ENCODE data around the gene NUP62CL.
"Not testable (repeated sequence)": the region's sequence is repeated elsewhere in the genome, so short reads cannot be mapped to it uniquely, and the experiment has no call there.

Gene NUP62CL

DNA sequence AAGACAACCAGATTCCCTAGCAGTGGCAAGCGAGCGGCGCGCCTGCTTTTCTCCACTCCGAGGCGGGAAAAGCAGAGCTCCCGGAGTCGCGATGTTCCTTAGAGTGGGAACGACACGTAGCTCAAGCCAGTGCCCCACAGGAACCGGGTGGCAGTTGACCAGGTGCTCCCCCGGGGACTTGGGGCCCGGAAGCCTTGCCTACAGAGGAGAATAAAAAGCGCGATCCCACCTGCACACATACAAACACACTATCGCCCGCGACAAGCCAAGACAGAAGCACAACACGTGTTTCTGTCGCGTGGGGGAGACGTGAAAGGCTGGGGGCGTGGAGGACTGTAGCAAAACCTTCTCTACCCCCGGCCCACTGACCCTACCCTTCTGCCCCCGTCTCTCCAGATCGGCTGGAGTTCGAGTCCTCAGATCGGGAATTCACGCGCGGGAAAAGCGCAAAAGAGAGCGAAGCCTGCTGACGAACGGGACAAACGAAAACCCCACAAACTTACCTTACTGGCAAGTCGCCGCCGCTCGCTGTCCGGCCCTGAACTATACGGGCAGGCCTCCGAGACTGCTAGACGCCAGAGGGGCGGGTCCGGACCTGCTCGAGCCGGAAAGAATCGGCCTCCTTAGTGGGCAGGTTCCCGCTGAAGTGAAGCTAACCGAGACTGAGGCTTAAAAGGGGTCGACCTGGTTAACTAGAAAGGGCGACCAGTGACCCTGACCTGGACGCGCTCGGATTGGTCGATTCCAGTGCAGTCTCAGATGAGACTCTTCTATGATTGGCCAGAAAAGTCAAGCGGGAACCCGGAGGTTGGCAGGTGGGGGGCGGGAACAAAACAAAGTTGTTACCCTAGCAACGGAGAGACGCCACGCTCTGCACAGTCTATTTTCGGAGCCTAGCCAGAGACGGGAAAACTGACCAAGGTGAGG, at the start of gene NUP62CL, which contains the start of gene DNAAF6:
TSS of gene NUP62CL (minus strand) at position 664 of the 927 bp plus-strand sequence. CDS start 31,287 bp downstream, outside the sequence.
TSS of gene DNAAF6 (plus strand) at position 842 of the 927 bp plus-strand sequence. CDS start 6,265 bp downstream, outside the sequence.
- peak; percentile 60 for DNase-seq

GRCh38 chrX:107228486-107228819, 22.2 kb upstream of the NUP62CL start:
- DNase-seq: no peak

DNA sequence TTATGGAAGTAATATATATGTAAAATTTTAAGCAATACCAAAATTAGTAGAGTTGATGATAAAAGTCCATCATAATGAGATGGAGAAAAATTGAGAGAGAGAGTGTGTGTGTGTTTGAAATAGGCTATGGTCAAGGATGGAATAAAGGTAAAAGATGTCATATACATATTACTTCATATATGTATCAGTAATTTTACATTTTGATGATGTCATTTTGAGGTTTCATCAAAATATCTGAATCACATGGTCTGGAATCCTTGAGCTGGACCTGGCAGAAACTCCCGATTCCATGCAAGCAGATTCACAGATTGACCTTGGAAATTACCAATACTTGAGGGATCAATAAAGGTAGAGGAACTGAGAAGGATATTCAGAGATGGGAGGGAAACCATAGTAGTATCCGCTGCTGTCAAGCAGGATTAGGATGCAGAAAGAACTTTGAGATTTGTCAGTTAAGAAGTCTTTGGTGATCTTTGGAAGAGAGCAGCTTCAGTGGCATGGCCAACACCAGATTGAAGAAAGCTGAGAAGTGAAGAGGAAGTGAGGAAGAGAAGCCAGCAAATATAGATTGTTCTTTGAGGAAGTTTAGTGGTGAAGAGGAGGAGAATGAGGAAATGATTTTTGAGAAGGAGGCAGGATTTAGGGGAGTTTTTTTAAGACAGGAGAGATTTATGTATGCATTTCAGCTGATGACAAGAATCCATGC, 21.7 kb upstream of the NUP62CL start:
- no peak for DNase-seq

- DNase-seq: no peak
Measured at GRCh38 chrX:107226757-107227156, 20.5 kb upstream of the NUP62CL start.

DNA sequence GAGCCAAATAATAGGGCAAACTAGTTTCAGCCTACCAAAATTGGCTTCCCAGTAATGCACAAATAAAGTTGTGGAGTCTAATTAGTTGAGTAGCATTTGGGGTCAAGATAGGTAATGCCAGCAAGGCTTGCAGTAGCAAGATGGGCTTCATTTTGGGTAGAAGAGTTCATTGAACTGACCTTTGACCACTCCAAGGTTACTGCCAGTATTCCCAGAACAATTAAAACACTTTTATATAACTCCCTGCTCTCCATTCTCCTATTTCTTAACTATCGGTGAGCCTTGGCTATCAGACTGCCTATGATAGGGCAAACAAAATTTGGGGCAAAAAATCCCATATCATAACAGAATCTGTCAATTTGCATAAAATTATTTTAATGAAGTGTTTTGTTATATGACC, 7.2 kb upstream of the NUP62CL start:
- DNase-seq: no peak

GRCh38 chrX:107207943-107208342, 1.7 kb upstream of the NUP62CL start:
- DNase-seq: no peak

GRCh38 chrX:107207089-107207488, 856 bp upstream of the NUP62CL start:
- DNase-seq: no peak

DNA sequence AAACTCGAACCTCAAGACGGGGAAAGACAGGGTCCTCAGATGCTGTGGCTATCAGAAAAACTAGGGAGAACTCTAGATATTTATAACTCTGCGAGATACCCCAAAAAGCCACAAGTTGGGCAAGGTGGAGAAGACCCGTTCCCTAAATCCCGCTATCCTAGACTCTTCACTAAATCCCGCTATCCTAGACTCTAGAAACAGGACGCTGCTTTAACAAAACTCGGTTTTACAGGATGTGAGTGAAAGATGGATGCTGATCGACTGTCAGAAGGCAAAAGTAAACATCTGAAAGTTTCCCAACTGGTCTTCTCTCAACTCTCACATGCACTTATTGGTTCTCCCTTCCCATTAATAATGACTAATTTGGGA, 448 bp upstream of the NUP62CL start:
- DNase-seq: no peak

- DNase-seq: no peak
Measured at GRCh38 chrX:107204068-107204605, 2.1 kb downstream of the NUP62CL start.

GRCh38 chrX:107199491-107199890, 6.7 kb downstream of the NUP62CL start:
- no peak for DNase-seq

DNA sequence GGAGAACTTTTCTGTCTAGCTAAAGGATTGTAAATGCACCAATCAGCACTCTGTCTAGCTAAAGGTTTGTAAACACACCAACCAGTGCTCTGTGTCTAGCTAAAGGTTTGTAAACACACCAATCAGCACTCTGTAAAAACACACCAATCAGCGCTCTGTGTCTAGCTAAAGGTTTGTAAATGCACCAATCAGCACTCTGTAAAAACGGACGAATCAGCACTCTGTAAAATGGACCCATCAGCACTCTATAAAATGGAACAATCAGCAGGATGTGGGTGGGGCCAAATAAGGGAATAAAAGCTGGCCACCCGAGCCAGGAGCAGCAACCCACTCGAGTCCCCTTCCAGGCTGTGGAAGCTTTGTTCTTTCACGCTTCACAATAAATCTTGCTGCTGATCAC, 8.2 kb downstream of the NUP62CL start:
- DNase-seq: not testable (repeated sequence)

DNA sequence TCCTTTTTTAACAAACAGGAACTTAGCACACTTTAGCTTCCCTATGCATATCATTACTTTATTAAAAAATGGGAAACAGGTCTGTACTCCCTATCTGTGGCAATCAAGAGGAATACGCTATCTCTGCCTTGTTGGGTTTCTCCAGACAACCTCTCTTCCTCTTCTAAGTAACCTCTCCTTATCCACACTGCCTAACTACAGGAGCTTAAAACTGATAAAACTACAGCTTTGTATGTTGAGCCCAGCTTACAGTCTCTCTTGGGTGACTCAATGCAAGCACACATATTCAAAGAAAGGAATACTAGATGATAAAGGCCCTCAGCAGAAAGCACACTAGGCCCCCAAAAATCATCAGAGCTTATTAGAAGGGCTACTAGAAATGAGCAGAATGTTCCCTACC, 8.9 kb downstream of the NUP62CL start:
- DNase-seq: no peak

- DNase-seq: no peak
Measured at GRCh38 chrX:107171369-107172102, 34.7 kb downstream of the NUP62CL start.

DNA sequence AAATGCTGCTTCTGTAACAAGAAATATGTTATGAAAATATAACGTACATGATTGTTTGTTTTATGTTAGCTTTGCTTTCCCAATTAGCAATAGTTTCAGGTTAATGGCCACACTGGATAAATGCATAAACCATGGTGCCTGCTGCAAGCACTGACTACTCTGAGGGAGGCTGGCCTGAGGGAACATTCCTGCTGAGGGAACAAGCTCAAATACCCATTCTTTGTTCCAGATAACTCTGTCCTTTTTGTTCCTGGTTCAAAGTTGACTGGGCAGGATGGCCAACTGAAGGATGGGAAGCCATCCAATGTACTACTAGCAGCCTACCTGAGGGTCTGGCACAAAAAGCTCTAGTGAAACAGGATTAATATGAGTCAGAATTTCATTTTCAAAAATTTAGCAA, 37.5 kb downstream of the NUP62CL start:
- DNase-seq: no peak

DNA sequence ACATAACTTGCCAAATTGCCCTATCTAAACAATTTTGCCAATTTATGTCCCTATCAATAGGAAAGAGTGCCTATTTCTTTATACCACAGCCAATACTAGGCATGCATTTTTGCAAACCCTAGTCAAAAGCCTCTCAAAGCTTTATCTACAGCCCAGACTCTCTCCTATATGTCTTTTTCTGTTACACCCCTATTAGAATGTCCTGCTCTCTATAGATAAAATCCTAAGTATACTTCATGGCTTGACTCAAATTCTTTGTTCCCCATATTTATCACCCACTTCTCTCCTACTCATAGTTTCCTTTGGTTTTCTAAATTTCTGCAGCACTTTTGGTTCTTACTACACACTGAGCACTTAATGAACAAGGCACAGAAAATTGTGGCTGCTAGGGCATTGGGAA, 38.0 kb downstream of the NUP62CL start:
- no peak for DNase-seq

DNA sequence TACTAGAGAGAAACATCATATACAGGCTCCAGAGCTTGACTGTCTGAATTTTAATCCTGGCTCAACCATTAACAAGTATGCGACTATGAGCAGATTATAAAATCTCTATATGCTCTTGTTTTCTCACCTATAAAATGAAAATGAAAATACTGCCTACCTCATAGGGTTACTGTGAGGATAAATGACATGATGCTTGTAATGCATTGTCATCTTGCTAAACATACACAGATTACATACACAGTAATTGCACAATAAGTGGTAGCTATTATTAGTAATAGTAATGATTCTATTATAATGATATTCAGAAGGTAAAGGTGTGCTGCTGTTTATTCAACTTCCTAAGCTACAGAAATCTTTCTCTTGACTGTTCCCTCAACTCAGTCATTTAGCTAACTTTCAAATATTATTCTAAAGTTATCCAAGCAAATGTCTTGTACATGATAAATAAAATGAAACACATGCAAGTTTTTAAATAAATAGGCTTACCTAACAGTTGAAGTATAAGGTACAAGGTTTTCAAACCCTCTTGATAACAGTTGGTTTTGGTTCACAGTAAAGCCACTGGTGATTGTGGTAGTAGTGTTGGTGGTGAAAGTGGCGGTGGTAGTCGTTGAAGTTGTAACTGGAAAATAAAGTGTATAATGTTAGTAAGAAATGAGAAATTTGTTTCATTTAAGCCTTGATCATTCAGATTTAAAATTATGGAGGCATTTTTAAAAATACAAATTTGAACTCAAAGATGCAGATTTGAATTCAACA, 38.9 kb downstream of the NUP62CL start:
- DNase-seq: no peak

- DNase-seq: not testable (repeated sequence)
Measured at GRCh38 chrX:107157618-107158017, 48.6 kb downstream of the NUP62CL start.

- not testable (repeated sequence) for DNase-seq
Measured at GRCh38 chrX:107155621-107156430, 50.4 kb downstream of the NUP62CL start.

DNA sequence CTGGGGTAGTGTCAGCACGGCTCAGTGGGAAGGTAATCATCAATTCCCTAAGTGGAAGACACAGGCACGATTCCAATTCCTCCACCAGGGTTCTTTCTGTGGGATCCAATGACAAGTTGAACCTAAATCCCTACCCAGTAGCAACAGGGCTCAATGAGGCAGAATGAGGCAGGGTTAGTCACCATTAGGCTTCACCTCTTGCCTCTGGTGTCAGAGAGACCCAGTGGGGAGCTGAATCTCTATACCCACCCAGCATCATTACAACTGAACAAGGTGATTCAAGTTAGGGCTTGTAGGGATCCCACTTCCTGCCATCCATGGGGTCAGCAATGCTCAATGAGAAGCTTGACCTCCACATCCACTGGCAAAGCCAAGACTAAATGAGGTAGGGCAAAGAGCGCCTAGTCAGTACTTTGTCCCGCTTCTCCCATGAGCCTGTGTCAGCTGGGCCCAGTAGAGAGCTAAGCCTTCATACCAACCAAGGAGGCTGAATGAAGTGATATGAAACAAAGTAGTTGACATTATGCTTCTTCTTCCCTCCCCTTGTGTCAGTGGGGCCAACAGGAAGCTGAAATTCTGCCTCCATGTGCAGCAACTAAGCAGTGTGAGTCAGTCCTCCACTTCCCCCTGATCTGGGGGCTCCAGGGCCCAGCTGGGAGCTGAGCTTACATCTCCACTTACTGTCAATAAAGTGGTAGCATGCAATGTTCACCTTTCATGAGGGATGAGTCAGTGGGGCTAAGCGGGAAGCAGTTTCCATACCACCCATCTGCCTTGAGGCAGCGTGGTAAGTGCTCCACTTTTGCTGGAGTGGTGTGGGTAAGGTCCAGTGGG, 51.2 kb downstream of the NUP62CL start:
- no peak for DNase-seq

- DNase-seq: no peak
Measured at GRCh38 chrX:107153005-107153404, 53.2 kb downstream of the NUP62CL start.
